ENCODE measurements around the gene FBXO40.
"Not testable (repeated sequence)": the region's sequence is repeated elsewhere in the genome, so short reads cannot be mapped to it uniquely, and the experiment has no call there.

Gene FBXO40, protein sequence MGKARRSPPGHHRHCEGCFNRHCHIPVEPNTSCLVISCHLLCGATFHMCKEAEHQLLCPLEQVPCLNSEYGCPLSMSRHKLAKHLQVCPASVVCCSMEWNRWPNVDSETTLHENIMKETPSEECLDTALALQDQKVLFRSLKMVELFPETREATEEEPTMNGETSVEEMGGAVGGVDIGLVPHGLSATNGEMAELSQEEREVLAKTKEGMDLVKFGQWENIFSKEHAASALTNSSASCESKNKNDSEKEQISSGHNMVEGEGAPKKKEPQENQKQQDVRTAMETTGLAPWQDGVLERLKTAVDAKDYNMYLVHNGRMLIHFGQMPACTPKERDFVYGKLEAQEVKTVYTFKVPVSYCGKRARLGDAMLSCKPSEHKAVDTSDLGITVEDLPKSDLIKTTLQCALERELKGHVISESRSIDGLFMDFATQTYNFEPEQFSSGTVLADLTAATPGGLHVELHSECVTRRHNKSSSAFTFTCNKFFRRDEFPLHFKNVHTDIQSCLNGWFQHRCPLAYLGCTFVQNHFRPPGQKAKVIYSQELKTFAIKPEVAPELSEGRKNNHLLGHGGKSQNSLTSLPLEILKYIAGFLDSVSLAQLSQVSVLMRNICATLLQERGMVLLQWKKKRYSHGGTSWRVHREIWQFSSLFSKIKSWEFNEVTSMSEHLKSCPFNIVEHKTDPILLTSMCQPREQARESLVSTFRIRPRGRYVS

DNA sequence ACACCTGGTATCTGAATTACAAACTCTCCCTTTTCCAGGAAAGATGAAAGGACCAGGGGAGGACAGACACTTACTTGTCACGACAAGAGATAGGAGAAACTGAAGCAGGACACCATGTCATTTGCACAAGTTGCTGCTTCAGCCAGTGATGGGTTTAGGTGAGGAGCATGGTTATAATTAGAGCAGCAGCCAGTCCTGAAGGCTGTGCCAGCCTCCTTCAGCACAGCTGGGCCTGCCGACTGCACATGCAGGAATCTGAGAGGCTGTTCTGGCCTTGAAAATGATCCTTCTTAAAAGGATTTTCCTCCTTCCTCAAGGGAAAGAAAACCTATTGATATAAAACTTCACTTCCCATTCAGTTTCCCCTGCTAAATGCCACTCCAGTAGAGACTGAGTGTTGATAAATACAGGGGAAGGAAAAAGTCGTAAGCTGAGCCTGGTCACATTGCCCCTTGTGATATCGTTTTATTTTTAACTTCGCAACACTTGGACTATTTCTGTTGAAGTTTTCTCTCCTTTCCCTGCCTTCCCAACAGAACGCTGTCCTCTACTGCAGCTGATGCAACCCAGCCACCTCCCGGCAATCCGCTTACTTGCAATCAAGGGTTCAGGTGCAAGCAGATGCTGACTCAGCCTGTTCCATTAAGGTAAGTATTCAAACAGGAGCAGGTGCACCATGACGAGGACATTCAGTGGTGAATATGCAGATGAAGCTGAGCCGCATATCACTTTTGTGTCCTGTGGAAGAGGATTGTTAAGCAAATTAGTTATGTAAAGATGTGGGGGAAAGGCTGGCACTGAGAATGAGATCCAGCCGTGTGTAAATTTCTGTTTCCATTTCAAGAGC lies at the start of gene FBXO40:
Gene FBXO40, plus strand, starts transcription at position 524 of the 847 bp plus-strand sequence. CDS start 27,197 bp downstream, outside the sequence.
- DNase-seq = no peak

DNA sequence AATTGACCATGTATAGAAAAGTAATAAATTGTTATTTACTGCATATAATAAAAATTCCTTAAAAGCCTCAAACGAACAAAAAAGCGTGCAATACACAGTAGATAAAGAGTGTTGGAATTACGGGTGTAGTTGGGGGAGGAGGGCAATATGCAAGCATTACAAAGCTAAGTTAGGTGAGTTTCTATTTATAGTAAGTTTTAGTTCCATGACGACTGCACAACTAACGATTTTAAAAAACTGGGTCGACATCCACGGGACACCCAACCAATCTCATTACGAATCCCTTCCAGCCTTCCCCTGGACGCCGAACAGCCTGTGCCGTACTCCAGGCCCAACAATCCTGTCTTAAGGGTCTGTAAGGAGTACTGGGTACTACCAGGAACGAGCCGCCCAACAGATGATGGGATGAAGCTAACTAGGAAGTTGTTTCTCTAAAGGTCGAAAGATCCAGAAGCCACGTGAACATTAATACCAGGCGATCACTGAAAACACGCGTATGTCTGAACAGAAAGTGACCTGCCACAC lies 48.1 kb upstream of the FBXO40 start:
- DNase-seq = no peak

DNA sequence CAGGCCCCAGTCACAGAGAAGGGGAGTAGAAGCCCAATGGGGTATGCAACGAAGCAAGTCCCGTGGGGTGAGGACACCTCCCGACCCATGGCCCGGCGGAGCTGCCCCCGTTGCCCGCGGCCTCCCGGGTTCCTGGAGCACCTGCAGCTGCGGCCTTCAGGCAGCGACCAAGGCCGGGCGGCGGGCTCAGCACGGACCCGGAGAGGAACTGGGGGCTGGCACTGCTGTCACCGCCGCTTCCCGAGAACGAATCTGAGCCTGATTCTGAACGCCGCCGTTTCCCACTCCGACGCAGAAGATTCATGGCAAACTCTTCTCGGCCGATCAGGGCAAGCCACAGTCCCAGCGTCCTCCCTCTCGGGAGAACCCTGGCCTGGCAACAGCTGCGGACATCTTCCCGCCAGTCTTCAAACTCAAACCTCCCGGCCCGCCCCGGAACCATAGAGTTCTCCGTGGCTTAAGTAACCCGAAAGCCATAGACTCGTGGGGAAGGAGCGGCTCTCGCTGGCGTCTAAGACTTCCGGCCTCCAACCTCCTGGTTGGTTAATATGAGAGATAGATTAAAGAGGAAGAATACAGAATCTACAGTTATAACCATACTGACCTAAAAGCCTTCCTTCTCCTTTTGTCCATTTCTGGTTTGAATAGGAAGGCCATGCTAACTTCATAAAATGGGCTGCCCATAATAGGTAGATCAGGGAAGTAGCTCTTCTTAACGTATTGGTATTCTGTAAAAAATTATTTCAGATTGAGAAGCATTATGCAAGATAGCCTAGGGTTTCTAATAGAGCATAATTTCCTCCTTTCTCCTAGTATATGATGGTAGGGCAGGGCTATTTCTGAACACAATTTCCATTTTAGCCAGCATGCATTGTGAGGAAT lies 47.4 kb upstream of the FBXO40 start, which contains the start of gene POLQ:
Gene POLQ, minus strand, starts transcription at position 415 of the 882 bp plus-strand sequence. Its CDS starts 111 bp downstream, at position 304.
- peak; percentile 90 for DNase-seq

DNA sequence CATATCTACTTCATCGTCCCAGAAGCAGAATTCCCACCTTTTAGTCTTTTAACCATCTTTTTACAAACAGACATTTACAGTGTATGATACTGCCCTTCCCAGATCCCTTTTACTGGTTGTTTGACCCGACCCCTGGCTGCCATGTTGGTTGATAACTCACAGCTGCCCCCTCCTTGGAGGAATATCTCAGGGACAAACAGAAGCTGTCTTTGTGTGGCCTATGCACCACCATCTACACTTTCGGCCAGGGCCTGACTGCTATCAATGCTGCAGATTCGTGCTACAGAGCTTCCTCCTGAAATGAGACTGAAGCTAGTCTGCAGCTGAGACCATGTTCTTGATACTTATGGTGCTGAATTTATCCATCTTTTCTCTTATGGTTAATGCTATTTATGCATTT lies 40.8 kb upstream of the FBXO40 start:
- DNase-seq = no peak

DNA sequence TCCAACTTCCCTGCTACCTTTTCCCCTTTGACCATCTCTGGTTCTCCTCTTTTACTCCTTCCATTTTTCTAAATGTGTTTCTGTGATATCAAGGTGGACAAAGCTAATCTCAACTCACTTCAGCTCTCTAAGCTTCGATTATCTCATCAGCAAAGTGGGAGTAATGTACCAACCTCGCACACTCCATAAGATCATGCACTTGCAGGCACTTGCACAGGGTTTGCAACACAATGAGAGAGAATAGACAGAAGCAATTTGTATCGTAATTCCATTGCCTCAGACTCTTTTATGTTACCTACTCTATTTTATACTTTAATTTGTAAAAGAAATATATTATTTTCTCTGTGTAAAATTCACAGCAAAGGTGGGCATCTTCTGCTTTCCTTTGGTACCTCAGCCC lies 40.4 kb upstream of the FBXO40 start:
- no peak for DNase-seq

DNA sequence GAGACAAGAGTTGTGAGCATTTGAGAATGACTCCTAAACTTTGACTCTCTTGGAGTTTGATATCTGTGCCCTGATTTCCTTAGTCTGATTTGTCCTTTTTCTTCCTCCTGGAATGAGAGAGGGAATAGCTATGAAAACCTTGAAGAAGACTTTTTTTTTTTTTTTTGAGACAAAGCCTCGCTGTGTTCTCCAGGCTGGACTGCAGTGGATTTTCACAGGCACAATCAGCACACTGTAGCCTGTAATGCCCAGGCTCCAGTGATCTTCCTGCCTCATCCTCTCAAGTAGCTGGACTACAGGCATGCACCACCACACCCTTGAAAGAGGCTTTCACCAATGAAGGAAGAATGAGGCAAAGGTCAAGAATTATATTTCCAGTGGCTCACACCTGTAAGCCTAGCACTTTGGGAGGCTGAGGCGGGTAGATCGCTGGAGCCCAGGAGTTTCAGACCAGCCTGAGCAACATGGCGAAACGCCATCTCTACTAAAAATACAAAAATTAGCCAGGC lies 35.7 kb upstream of the FBXO40 start:
- DNase-seq = no peak

DNA sequence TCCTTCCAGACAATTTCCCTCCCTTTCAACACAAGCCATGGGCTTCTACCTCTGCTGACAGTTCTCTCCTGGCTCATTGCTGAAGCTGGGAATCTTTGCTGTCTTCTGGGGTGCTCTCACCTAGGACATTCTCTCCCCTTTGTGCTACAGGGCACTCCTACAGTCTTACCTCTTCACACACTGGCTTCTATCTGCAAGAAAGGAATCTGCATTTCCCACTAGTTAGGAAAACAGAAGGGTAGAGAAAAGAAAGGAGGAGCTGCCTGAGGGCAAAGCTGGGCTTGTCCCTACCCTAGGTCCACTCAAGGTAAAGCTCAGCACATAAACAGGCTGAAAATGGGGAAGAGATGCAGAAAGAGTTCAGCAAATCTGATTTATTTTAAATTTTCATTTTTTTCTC lies 31.0 kb upstream of the FBXO40 start:
- DNase-seq = no peak

DNA sequence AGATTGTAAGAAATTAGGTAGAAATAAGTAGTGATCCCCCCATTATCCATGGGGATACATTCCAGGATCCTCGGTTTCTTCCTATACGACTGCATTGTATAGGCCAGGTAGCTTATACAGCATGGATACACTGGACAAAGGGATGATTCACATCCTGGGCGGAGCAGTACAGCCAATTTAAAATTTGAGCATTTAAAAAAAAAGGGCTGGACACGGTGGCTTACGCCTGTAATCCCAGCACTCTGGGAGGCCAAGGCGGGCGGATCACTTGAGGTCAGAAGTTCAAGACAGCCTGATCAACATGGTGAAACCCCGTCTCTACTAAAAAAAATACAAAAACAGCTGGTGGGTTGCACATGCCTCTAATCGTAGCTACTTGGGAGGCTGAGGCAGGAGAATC lies 26.4 kb upstream of the FBXO40 start:
- DNase-seq = no peak

DNA sequence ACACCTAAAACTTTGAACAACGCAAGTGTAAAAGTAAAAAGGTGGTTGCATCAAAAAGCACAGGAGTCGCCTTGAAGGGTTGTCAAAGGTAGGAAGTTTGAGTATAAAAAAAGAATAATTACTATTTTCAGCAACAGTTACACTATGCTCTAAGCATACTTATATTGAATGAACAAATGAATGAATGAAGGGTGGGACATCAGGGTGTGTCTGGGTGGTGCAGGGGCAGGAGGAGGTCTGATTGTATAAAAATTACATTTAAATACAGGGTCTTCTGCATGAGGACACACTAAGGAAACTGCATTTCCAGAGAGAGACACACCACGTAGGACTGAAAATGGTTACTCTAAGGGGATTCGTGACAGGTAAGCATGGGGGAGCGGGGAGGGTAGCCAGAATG lies 25.5 kb upstream of the FBXO40 start, which contains the start of gene ARGFX:
Gene ARGFX, plus strand, starts transcription at position 301 of the 400 bp plus-strand sequence. CDS start 2,765 bp downstream, outside the sequence.
- DNase-seq = no peak

DNA sequence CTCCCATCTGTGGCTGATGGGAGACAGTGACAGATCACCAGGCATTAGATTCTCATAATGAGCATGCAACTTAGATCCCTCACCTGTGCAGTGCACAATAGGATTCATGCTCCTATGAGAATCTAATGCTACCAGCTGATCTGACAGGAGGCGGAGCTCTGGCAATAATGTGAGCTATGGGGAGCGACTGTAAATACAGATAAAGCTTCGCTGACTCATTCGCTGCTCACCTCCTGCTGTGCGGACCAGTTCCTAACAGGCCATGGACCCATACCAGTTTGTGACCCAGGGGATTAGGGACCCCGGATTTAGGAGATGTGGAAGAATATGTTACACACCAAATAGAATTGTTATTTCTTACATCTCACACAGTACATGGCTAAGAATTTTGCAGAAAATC lies 18.7 kb upstream of the FBXO40 start:
- no peak for DNase-seq

DNA sequence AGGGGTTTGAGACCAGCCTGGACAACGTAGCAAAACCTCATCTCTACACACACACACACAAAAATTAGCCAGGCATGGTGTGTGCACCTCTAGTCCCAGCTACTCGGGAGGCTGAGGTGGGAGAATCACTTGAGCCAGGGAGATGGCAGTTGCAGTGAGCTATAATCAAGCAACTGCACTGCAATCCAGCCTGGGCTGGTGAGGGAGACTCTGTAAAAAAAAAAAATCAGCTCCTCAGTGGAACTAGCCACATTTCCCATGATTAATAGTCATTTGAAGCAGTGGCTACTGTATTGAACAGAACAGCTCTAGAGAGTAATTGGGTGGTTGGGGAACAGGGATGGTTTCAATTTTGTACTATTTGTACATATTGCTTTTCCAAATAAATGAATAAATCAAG lies 11.5 kb upstream of the FBXO40 start:
- no peak for DNase-seq

DNA sequence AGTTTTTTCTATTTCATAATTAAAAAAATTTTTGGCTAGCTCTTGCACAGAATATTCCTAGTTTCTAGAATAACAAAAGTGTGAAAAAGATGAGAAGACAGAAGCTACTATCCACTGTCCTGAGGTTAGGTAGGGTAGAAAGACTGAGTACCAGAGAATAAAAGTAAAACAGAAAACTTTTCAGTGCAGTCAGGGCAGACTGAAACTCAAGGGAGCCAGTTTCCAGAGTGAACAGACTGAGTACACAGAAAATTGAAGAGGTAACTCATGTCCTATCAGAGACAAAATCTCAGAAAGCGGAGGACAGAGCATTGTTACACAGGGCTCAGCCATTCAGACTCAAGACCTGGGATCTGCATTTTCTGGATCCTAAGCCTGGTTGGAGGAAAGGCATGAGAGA lies 8.8 kb upstream of the FBXO40 start:
- no peak for DNase-seq

DNA sequence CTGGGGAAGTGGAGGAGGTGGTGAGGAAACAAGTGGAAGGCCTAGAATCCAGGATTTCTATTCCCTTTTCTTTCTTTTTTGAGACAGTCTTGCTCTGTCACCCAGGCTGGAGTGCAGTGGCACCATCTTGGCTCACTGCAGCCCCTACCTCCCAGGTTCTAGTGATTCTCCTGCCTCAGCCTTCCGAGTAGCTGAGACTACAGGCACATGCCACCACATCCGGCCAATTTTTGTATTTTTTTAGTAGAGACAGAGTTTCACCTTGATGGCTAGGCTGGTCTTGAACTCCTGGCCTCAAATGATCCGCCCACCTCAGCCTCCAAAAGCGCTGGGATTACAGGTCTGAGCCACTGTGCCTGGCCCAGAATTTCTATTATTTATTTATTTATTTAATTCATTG lies 627 bp downstream of the FBXO40 start:
- DNase-seq = not testable (repeated sequence)

DNA sequence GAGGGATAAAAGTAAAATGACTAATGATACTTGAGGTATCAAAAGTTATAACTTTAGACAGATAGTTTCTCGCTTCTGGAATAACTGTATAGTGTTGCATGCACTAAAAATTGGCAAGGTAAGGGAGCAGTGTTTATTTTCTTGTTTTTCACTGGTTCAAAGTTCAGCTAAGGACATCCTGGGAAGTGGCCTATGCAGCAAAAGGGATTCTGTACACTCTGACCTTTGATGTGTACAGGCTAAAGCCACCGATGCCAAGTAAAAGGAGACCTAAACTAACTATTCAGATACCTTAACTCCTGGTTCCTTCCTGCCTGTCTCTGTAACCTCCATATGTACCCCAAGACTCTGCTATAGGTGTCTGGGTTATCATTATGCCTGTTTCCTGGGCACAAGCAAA lies 1.7 kb downstream of the FBXO40 start:
- no peak for DNase-seq

DNA sequence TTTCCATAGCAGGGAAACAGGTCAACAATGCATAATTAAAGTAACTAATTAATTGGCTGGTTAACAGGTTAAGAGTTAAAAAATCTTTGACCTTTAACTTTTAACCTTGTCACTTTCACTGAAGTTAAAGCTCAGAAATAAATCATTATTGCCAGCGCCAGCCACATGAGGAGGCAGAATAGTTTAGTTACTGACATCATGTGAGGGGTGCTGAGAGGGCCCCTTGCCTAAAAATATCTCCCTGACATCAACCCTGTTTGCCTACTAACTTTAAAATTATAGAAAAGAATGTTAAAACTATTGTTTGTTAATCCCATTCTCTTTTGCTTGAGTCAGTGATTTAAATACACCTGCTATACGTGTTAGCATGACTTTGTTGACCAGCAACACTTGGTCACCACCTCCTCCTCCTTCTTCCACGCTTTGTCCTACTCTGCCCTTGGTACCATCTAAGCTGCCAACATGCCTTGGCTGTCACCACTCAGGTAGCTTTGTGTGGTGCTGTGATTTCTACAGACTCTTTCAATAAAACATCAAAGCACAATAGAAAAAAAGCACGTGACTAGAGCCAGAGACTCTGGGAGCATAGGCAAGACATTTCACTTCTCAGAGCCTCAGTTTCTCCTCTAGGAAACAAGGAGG lies 2.7 kb downstream of the FBXO40 start:
- DNase-seq = no peak

DNA sequence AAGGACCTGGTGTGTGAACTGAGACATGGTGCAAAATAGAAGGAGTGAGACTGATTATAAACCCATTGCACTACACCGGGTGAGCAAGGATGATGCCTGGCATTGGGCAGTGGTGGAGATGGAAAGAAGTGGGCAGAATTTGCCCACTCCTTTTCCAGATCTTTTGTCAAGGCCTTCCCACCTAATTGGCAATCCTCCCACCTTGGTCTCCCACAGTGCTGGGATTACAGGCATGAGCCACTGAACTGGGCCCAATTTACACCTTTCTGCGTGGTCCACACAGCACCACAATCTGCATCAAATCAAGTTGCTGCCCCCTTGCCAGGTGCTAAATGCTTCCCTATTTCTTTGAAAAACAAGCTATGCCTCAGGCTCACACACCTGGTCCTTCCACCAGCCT lies 5.4 kb downstream of the FBXO40 start:
- no peak for DNase-seq

DNA sequence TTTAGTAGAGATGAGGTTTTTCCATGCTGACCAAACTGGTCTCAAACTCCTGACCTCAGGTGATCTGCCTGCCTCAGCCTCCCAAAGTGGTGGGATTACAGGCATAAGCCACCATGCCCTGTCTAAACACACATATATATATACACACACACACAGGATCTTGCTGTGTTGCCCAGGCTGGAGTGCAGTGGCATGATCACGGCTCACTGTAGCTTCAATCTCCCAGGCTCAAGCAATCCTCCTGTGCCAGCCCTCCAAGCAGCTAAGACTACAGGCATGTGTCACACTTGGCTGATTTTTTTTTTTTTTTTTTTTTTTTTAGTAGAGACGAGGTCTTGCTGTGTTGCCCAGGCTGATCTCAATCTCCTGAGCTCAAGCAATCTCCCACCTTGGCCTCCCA lies 6.7 kb downstream of the FBXO40 start:
- not testable (repeated sequence) for DNase-seq

DNA sequence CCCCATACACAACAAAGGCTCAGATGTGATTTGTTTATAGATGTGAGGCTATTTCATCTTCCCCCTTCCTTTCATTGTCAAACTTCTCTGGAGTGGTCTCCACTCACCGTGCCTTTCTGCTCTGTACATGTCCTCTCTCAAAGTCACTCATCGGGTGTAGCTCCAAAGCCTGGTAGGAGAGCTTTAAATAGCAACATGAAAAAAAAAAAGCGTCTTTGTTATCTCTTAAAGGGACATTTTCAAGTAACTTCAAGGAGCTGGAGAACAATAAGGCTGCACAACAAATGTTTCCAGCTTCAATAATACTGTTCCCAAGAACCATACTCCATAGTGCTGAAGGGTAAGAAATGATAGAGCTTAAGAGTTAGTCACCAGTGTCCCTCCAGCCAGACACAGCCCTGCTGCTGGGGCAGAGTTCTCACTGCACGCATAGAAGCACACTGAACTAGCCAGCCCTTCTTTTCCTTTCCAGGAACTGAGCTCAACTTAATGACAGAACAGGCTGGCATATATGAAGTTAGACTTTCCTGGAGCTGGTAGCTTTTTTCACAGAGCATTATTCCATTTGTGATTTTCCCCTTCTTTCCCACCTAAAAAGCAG lies 8.1 kb downstream of the FBXO40 start:
- no peak for DNase-seq

DNA sequence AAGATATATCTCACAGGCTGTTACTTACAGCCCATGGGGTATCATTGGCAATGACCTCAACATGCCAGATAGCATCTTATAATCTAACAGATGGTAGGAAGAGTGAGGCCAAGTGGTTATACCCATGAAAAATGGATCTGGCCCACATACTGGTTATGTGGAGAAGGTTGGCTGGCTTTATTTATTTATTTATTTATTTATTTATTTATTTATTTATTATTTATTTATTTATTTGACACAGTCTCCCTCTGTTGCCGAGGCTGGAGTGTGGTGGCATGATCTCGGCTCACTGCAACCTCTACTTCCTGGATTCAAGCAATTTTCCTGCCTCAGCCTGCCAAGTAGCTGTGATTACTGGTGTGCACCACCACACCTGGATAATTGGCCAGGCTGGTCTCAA lies 11.6 kb downstream of the FBXO40 start:
- DNase-seq = no peak

DNA sequence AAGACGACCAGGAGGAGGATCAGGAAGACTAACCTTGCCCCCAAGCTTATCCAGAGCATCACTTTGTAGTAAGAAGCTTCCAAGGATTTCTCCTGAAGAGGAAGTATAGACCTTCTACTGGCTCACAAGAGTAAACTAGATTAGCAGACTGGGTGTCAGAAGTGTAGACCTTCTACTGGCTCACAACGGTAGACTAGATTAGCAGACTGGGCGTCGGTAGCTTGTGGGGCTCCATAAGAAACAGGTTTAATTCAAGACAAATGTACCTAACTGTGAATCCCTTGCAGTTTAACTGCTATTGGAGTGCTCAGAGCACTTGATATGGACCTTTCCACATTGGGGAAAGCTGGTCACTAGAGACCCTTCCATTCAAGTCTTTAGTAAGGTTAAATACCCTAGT lies 12.9 kb downstream of the FBXO40 start:
- no peak for DNase-seq

DNA sequence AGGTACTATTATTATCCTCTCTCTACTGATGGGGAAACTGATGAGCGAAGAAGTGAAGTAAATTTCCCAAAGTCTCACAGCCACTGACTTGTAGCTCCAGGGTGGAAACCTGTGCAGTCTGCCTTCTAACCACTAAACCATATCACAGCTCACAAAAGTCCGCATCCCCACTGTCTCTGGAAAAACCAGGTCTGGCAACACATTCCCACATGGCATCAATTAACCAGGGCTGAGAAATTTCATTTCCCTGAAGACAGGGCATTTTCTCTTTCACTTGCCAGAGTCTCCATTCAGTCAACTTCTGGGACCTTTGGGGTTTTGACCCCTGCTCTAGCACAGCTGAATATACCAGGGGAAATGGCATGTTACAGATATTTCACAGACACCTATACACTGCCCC lies 26.5 kb downstream of the FBXO40 start:
- no peak for DNase-seq

Data from SIG-M5 (cell line).